PFSK-1 (cell line): ENCODE measurements around the gene ECEL1.

ENCODE experiments used
- FOXP2 ChIP-seq: optimal IDR thresholded peaks from 2 replicates; pipeline ENCODE3; 2011; ENCODE audit warnings: borderline replicate concordance, control low read depth, inconsistent platforms; ENCODE audit not compliant: insufficient read depth; ENCODE audit errors: extremely low read length, extremely low read depth
- POLR2AphosphoS5 ChIP-seq: IDR thresholded peaks from 2 replicates; pipeline ENCODE4 v1.6.1; 2012; ENCODE audit warnings: low read depth, mild to moderate bottlenecking, control low read depth, low read length, moderate library complexity
- REST ChIP-seq, 2 experiments: IDR thresholded peaks; 2 replicates each; pipeline versions ENCODE4 v1.6.1 to v1.8.0; 2011 to 2012; ENCODE audit warnings: low read depth in 2 of 2, low read length in 2 of 2, control low read depth in 1 of 2, inconsistent platforms in 1 of 2, mild to moderate bottlenecking in 1 of 2, moderate library complexity in 1 of 2; ENCODE audit not compliant: insufficient read depth in 1 of 2
- SIN3A ChIP-seq: IDR thresholded peaks from 2 replicates; pipeline ENCODE4 v1.6.1; 2012; ENCODE audit warnings: mild to moderate bottlenecking, low read length, moderate library complexity, borderline replicate concordance; ENCODE audit not compliant: insufficient read depth
- TAF1 ChIP-seq: IDR thresholded peaks from 2 replicates; pipeline ENCODE4 v1.6.1; 2012; ENCODE audit warnings: low read length, control low read depth, borderline replicate concordance; ENCODE audit not compliant: insufficient read depth

ECEL1 gene

DNA sequence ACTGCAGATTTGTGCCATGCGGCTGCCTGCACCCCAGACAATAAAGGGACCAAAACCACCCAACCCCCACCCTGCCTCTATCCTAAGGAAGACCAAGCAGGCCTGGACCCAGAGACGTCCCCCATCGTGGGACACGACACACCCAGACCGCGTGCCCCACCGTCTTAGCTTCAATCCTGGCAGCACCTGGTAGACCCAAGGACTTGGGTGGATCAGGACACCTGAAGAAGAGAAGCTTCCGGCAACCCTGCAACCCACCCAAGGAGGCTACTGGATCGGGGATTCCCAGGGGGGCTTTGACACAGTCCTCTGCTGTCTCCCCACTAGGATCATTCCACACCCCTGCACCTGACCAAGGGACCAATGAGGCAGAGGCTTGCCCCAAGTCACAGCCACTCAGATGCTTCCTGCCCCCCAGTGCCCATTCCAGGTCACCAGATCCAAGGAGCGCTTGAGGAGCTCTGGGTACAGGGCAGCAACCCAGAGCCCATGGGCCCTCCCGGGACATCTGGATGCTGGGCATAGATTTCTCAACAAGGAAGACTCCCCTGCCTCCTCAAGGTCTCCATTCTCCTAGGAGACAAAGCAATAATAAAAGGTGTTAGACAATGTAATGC is 28.1 kb downstream of the ECEL1 start:
- TF ChIP-seq FOXP2 (no peak), POLR2AphosphoS5 (no peak), TAF1 (no peak), SIN3A (no peak), REST (IDR thresholded peaks at IDR 0.05; ENCODE audit: insufficient read depth in 1 of 2, low read depth in 2 of 2, low read length in 2 of 2) (no peak)

GRCh38 chr2:232458661-232459418 is 28.8 kb downstream of the ECEL1 start:
- TF ChIP-seq SIN3A (no peak), TAF1 (no peak), FOXP2 (no peak), REST (IDR thresholded peaks at IDR 0.05; ENCODE audit: insufficient read depth in 1 of 2, low read depth in 2 of 2, low read length in 2 of 2) (no peak), POLR2AphosphoS5 (no peak)

DNA sequence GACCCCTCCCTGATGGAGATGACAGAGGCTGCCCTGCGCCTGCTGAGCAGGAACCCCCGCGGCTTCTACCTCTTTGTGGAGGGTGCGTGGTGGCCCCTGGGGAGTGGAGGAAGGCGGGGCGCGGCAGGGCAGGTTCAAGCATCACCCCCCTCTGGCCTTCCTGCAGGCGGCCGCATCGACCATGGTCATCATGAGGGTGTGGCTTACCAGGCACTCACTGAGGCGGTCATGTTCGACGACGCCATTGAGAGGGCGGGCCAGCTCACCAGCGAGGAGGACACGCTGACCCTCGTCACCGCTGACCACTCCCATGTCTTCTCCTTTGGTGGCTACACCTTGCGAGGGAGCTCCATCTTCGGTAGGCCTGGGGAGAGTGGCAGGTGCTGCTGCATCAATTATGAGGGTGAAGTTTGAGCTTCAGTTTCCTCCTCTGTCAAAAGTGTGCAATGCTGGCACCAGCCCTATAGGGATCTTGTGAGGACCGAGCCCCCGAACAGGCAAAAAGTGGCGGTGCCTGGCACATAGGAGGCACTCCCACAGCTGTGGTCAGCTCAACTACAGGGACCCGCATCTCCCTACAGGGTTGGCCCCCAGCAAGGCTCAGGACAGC is 29.5 kb downstream of the ECEL1 start:
- TF ChIP-seq SIN3A (no peak), REST (IDR thresholded peaks at IDR 0.05; ENCODE audit: insufficient read depth in 1 of 2, low read depth in 2 of 2, low read length in 2 of 2) (no peak), TAF1 (no peak)

GRCh38 chr2:232457121-232458011 is 30.3 kb downstream of the ECEL1 start:
- TF ChIP-seq REST (IDR thresholded peaks at IDR 0.05; ENCODE audit: insufficient read depth in 1 of 2, low read depth in 2 of 2, low read length in 2 of 2), result no peak
- TF ChIP-seq FOXP2, result no peak
- TF ChIP-seq SIN3A, result no peak
- no peak for TF ChIP-seq POLR2AphosphoS5
- TF ChIP-seq TAF1, result no peak
